Astrocyte (in vitro differentiated cells and primary cell): ENCODE results near the gene ATP6V1F.

Experiments
- CTCF ChIP-seq: IDR thresholded peaks from 2 replicates; pipeline ENCODE4 v1.5.1; 2011; ENCODE audit warnings: low read depth, mild to moderate bottlenecking, inconsistent platforms, low read length, moderate library complexity; ENCODE audit not compliant: insufficient read depth
- EZH2 ChIP-seq: IDR thresholded peaks from 2 replicates; pipeline ENCODE4 v1.6.1; 2012; ENCODE audit warnings: mild to moderate bottlenecking, low read length, inconsistent platforms; ENCODE audit not compliant: insufficient read depth

GRCh38 chr7:128855559-128855958, 7.1 kb upstream of the ATP6V1F start:
- TF ChIP-seq CTCF, result no peak
- TF ChIP-seq EZH2, result no peak
